Fibroblast of mammary gland (primary cell): Measurements from ENCODE around the gene EXOC4.

Source experiments
- DNase-seq: peaks from one replicate; pipeline ENCODE4 v3.0.0-alpha.2; 2010; ENCODE audit warnings: low read depth
- H3K4me3 ChIP-seq: 2 replicates; pipeline ENCODE4 v1.5.1; 2011; ENCODE audit warnings: low read depth, mild to moderate bottlenecking, low read length, moderate library complexity; ENCODE audit not compliant: control insufficient read depth
- TF ChIP-seq, protein P1 (sequence below): conservative IDR thresholded peaks from 2 replicates; pipeline ENCODE4 v1.5.1; 2011; ENCODE audit warnings: low read depth, low read length, inconsistent platforms; ENCODE audit not compliant: control insufficient read depth, insufficient read depth

The EXOC4 gene

DNA sequence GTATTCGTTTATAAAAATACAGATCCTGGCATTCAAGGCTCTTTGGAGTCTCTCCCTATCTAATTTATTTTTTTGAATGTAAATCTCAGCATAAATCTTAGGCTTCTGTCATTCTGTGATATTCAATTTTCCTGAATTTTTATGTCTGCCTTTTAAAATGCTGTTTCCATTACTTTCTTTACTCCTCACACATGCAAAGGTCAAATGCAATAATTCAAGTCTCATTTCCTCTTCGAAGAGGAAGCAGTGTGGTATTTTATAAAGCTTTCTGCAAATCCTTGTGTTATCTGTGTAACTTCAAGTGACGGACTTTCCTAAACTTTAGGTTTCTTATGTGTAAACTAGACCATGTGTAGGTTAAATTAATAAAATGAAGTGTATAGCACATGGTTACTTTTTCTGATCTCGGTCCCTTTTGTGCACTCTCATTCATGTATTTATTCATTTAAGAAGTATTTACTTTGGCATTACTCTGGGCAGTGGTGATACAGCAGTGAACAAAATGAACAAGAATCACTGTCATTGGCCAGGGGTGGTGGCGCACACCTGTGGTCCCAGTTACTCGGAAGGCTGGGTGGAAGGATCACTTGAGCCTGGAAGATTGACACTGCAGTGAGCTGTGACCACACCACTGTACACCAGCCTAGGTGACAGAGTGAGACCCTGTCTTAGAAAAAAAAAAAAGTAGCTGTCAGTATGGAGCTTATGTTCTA is 332.2 kb downstream of the EXOC4 start:
- no peak for DNase-seq
- TF ChIP-seq, protein P1, sequence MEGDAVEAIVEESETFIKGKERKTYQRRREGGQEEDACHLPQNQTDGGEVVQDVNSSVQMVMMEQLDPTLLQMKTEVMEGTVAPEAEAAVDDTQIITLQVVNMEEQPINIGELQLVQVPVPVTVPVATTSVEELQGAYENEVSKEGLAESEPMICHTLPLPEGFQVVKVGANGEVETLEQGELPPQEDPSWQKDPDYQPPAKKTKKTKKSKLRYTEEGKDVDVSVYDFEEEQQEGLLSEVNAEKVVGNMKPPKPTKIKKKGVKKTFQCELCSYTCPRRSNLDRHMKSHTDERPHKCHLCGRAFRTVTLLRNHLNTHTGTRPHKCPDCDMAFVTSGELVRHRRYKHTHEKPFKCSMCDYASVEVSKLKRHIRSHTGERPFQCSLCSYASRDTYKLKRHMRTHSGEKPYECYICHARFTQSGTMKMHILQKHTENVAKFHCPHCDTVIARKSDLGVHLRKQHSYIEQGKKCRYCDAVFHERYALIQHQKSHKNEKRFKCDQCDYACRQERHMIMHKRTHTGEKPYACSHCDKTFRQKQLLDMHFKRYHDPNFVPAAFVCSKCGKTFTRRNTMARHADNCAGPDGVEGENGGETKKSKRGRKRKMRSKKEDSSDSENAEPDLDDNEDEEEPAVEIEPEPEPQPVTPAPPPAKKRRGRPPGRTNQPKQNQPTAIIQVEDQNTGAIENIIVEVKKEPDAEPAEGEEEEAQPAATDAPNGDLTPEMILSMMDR: no peak
- no peak overlapping the region for H3K4me3 ChIP-seq

- no peak for DNase-seq
- TF ChIP-seq, protein P1: no peak
- H3K4me3 ChIP-seq: no peak overlapping the region
These were observed 333.4 kb downstream of the EXOC4 start for GRCh38 chr7:133586253-133586652.

GRCh38 chr7:133587903-133588302 is 335.0 kb downstream of the EXOC4 start:
- TF ChIP-seq, protein P1: no peak
- DNase-seq: no peak
- H3K4me3 ChIP-seq: no peak overlapping the region

DNA sequence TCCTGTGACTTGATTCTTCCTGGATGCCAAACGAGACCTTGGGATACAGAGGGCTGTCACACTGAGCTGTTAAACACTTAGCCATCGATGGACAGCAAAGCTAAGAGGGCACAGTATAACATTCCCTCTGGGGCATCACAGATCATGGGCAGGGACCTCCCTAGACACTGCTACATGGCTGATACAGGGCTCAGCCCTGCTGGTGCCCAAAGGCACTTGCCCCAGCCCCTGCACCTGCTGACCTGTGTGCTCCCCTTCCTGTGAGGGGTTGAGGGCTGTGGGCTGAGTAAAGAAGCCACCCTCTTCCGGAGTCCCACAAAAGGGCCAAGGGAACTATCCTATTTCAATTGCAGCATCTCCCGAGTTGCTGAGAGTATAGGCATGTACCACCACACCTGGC is 337.9 kb downstream of the EXOC4 start:
- DNase-seq: no peak
- no peak overlapping the region for H3K4me3 ChIP-seq
- TF ChIP-seq, protein P1: no peak

DNA sequence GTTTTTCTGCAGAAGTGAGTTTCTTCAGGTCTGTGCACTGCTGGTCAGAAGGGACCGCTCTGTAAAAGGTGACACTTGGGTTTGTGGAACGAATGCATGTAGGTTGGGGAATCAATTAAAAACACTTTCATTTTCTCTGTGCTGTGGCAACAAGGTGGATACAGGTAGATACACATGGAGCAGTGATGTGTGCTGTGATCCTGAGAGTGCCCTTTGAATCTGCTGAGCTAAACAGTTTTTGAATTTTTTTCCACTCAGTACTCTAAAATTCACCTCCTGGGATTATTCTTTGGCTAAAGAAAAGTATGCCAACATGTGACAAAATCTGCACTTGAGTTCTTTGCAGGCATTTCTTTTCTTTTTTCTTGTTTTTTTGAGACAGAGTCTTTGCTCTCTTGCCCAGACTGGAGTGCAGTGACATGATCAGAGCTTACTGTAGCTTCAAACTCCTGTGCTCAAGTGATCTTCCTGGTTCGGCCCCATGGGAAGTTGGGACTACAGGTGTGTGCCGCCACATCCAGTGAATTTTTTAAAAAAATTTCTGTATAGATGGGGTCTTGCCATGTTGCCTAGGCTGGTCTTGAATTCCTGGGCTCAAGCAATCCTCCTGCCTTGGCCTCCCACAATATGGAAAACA is 338.9 kb downstream of the EXOC4 start:
- TF ChIP-seq, protein P1: no peak
- no peak overlapping the region for H3K4me3 ChIP-seq
- DNase-seq: no peak

GRCh38 chr7:133593561-133593960 is 340.7 kb downstream of the EXOC4 start:
- TF ChIP-seq, protein P1: no peak
- DNase-seq: no peak
- H3K4me3 ChIP-seq: no peak overlapping the region
